ENCODE measurements around the gene SIVA1. TPM values are rescaled to one million over a fixed set of nuclear protein-coding genes. Genes with fewer than 3 reads are reported as not detected.

Gene SIVA1
- total and polyA plus RNA-seq, 2 of the 4 experiments (the other 2 are of a cell fraction): 166 to 184 TPM

DNA sequence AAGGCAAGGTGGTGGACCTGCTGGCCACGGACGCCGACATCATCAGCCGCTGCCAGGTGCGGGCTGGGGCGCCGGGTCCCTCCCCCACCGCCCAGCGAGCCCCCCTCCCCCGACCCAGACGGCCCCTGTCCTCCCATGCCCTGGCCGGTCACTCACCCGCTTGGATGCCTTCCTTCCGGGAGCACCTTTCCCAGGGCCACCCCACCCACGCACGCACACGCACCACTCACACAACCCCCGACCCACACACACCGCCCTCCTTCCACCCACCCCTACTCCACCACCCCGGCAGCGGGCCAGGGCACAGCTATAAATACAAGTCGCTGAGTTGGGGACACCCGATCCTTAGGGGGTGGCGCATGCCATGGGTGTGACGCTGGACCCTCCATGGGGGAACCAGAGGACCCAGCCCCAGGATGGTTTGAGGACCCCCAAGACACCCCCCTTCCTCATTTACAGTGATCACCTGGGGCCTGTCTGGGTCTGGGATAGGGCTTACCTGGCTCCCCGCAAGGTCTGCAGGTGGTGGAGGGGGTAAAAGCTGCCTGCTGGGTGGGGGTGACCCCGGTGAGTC lies 28.5 kb upstream of the SIVA1 start:
- Histone ChIP-seq H3K4ac (ENCODE audit: low read depth, low read length) (0 out of 2 replicates have a peak overlapping the region, but pooled peaks have one; percentile 49), H3K4me1 (ENCODE audit: control insufficient read depth, insufficient read depth, low read length) (peaks cover 23% of the 10 kb centered on the region), H4K8ac (ENCODE audit: low read depth in 2 of 2, low read length in 2 of 2) (no peak overlapping the region), H4K91ac (ENCODE audit: insufficient read depth, low read depth, low read length) (no peak overlapping the region), H3K4me3 (ENCODE audit: insufficient read depth, low read depth, low read length) (peak overlapping the region; percentile 94), H4K5ac (ENCODE audit: low read depth, low read length) (peak overlapping the region; percentile 1; the same call in 1 of the 2 replicates), H3K9me1 (ENCODE audit: insufficient read depth, low read length) (no peaks in the 10 kb centered on the region), H3K14ac (replicated peaks; ENCODE audit: low read depth, low read length) (no peak overlapping the region; the same call in 1 of the 2 replicates), H3K79me1 (ENCODE audit: low read depth in 1 of 2, low read length in 2 of 2) (peaks cover 12 to 21% of the 10 kb centered on the region in 2 experiments; a peak in 2 of 4 replicates), H2BK120ac (ENCODE audit: low read depth, low read length) (no peak overlapping the region), H3K18ac (ENCODE audit: low read depth, low read length) (no peak overlapping the region), H2BK20ac (ENCODE audit: low read depth, low read length) (no peak overlapping the region), H3K27ac (ENCODE audit: insufficient read depth, low read length) (no peak overlapping the region; the same call in 1 of the 2 replicates), H2AK5ac (ENCODE audit: low read depth, low read length) (peak overlapping the region; percentile 81), H2AFZ (replicated peaks; ENCODE audit: low read length, poor library complexity) (peak overlapping the region; percentile 94), H2BK5ac (ENCODE audit: low read depth, low read length, poor library complexity, severe bottlenecking) (no peak overlapping the region), H4K20me1 (ENCODE audit: insufficient read depth, low read length) (peaks cover 25% of the 10 kb centered on the region), H3K27me3 (ENCODE audit: control insufficient read depth, insufficient read depth, low read length) (no peaks in the 10 kb centered on the region; the same call in 1 of the 2 replicates), H2AK9ac (replicated peaks; ENCODE audit: low read depth, low read length, poor library complexity) (peak overlapping the region; percentile 62), H3K9ac (ENCODE audit: low read depth, low read length) (peak overlapping the region; percentile 41; the same call in 1 of the 2 replicates), H3K4me2 (ENCODE audit: low read depth, low read length) (peak overlapping the region; percentile 89), H3K9me3 (ENCODE audit: control insufficient read depth, insufficient read depth, low read length) (no peaks in the 10 kb centered on the region), H3K56ac (ENCODE audit: extremely low read depth, insufficient read depth, low read length) (no peak overlapping the region), H3K23ac (ENCODE audit: low read depth, low read length) (no peak overlapping the region), H3K36me3 (ENCODE audit: control insufficient read depth, insufficient read depth, low read length) (peaks cover 13% of the 10 kb centered on the region), H2BK15ac (ENCODE audit: low read depth, low read length) (no peak overlapping the region)
- DNase-seq: no peak
- whole genome bisulfite sequencing, 2 experiments (ENCODE audit: extremely low coverage in 2 of 2, insufficient read length in 1 of 2): 0% methylated on average over 10 of the region's 27 CpGs; no CpG with 5 or more reads in 1 of the 2 experiments
- dilution Hi-C loops (cut with HindIII; ENCODE audit: low sequenced_read_pairs, unreplicated experiment) (no loop called here), intact Hi-C loops (cut with micrococcal nuclease) (loop anchor here (5.0 kb wide), 1 partner anchor 72 kb away; no protein-coding TSS in a partner anchor), in situ Hi-C loops (cut with MboI; ENCODE audit: low sequenced_read_pairs) (no loop called here)
- no peak for TF ChIP-seq POLR2A (IDR thresholded peaks at IDR 0.05; ENCODE audit: low read depth, low read length)
- TF ChIP-seq CHD1 (IDR thresholded peaks at IDR 0.05; ENCODE audit: low read depth, low read length): no peak
- no peak for TF ChIP-seq RCOR1 (IDR thresholded peaks at IDR 0.05; ENCODE audit: insufficient replicate concordance, low read length)
- TF ChIP-seq, protein P1, sequence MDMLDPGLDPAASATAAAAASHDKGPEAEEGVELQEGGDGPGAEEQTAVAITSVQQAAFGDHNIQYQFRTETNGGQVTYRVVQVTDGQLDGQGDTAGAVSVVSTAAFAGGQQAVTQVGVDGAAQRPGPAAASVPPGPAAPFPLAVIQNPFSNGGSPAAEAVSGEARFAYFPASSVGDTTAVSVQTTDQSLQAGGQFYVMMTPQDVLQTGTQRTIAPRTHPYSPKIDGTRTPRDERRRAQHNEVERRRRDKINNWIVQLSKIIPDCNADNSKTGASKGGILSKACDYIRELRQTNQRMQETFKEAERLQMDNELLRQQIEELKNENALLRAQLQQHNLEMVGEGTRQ (IDR thresholded peaks at IDR 0.05; ENCODE audit: low read depth, low read length): no peak
- TF ChIP-seq, protein P2, sequence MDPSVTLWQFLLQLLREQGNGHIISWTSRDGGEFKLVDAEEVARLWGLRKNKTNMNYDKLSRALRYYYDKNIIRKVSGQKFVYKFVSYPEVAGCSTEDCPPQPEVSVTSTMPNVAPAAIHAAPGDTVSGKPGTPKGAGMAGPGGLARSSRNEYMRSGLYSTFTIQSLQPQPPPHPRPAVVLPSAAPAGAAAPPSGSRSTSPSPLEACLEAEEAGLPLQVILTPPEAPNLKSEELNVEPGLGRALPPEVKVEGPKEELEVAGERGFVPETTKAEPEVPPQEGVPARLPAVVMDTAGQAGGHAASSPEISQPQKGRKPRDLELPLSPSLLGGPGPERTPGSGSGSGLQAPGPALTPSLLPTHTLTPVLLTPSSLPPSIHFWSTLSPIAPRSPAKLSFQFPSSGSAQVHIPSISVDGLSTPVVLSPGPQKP (IDR thresholded peaks at IDR 0.05; ENCODE audit: borderline replicate concordance, low read depth, low read length): no peak
- TF ChIP-seq, protein P3, sequence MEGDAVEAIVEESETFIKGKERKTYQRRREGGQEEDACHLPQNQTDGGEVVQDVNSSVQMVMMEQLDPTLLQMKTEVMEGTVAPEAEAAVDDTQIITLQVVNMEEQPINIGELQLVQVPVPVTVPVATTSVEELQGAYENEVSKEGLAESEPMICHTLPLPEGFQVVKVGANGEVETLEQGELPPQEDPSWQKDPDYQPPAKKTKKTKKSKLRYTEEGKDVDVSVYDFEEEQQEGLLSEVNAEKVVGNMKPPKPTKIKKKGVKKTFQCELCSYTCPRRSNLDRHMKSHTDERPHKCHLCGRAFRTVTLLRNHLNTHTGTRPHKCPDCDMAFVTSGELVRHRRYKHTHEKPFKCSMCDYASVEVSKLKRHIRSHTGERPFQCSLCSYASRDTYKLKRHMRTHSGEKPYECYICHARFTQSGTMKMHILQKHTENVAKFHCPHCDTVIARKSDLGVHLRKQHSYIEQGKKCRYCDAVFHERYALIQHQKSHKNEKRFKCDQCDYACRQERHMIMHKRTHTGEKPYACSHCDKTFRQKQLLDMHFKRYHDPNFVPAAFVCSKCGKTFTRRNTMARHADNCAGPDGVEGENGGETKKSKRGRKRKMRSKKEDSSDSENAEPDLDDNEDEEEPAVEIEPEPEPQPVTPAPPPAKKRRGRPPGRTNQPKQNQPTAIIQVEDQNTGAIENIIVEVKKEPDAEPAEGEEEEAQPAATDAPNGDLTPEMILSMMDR (conservative IDR thresholded peaks at IDR 0.05; ENCODE audit: low read depth, low read length): no peak
- TF ChIP-seq FOS (IDR thresholded peaks at IDR 0.05; ENCODE audit: low read depth, low read length): no peak
- TF ChIP-seq CEBPB (IDR thresholded peaks at IDR 0.05; ENCODE audit: low read depth, low read length): no peak
- no peak for TF ChIP-seq SMC3 (IDR thresholded peaks at IDR 0.05; ENCODE audit: low read depth, low read length)
- TF ChIP-seq MAFK (IDR thresholded peaks at IDR 0.05; ENCODE audit: low read depth, low read length): no peak
- ChIA-PET CTCF (no interaction called here), POLR2A (ENCODE audit: unreplicated experiment) (no interaction called here)
- no TSS peak for BruUV-seq (replicated peaks)
- peak; percentile 8 for ATAC-seq (ENCODE audit: low read depth)
